Airway epithelial cell (primary cell): ENCODE data around the gene FTSJ1. TPM values are rescaled to one million over a fixed set of nuclear protein-coding genes. Genes with fewer than 3 reads are reported as not detected.

Experiments
- total RNA-seq: library from RNA; depleted of rRNA; stranded (reverse); fragments of >200 nt; gene quantifications from 2 replicates; pipeline ENCODE4 v1.2.3, GENCODE V29; 2015

FTSJ1 gene, protein sequence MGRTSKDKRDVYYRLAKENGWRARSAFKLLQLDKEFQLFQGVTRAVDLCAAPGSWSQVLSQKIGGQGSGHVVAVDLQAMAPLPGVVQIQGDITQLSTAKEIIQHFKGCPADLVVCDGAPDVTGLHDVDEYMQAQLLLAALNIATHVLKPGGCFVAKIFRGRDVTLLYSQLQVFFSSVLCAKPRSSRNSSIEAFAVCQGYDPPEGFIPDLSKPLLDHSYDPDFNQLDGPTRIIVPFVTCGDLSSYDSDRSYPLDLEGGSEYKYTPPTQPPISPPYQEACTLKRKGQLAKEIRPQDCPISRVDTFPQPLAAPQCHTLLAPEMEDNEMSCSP
- total RNA-seq, result 65.0 and 106 TPM in 2 replicates

GRCh38 chrX:48475774-48476577 lies at the start of gene FTSJ1:
Gene FTSJ1 (plus strand): TSS chrX:48476199. CDS start chrX:48478048, 1,849 bp downstream.

DNA sequence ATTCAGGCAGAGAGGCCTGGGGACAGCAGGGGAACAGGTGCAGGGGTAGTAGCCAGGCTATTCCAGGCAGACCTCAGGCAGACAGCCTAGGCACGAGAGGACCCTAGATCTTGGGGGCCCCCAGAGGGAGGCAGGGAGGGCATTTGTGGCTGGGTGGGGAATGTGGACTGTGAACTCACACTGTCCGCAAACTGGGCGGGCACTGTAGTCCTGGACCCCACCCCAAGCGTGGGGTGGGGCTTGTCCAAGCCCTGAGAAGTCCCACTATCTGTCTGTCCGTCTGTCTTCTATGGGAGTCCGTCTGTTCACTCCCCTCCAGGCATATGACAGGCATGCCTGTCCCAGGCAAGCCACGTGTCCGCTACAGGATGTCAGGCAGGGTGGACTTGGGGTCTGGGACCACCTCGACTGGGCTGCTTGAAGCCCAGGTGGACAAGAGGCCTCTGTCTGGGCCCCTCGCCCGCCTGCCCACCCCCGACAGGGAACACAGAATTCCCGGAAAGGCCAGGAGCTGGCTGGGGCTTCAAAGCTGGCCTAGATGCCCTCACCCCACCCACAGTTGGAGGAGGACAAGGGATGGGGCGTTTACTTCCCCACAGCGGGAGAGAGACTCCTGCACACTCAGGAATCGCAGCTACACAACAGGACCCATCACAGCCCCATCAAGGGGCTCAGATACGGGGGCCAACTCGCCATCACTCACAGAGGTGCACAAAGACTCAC lies 5.7 kb upstream of the FTSJ1 start, which contains the start of gene SLC38A5:
TSS of gene SLC38A5 (minus strand) at position 151 of the 723 bp plus-strand sequence. CDS start 2,336 bp downstream, outside the sequence.

GRCh38 chrX:48508400-48509244 lies 32.6 kb downstream of the FTSJ1 start, which contains the start of gene PORCN:
Gene PORCN (plus strand): TSS chrX:48508992. CDS start chrX:48509821, 829 bp downstream.

GRCh38 chrX:48521353-48522243 lies 45.6 kb downstream of the FTSJ1 start, which contains the start of gene EBP:
Gene EBP (plus strand): TSS chrX:48521808. CDS start chrX:48523772, 1,964 bp downstream.

Other genes with a start within 250 kb of the FTSJ1 start
- gene SSX1, start 220.8 kb upstream of the FTSJ1 start, total RNA-seq, result not detected in 2 replicates
- not detected in 2 replicates for gene SSX3, start 119.5 kb upstream of the FTSJ1 start, total RNA-seq
- not detected in 2 replicates for gene SSX4, start 92.7 kb upstream of the FTSJ1 start, total RNA-seq
- gene SSX4B, start 64.2 kb upstream of the FTSJ1 start, total RNA-seq, result not detected in 2 replicates
- 57.7 and 92.3 TPM in 2 replicates for gene SLC38A5, start 5.9 kb upstream of the FTSJ1 start, total RNA-seq
- 38.0 and 61.9 TPM in 2 replicates for gene PORCN, start 32.8 kb downstream of the FTSJ1 start, total RNA-seq
- gene EBP, start 45.6 kb downstream of the FTSJ1 start, total RNA-seq, result 180 and 181 TPM in 2 replicates
- gene TBC1D25, start 63.5 kb downstream of the FTSJ1 start, total RNA-seq, result 7.7 and 10.2 TPM in 2 replicates
- gene RBM3, start 98.3 kb downstream of the FTSJ1 start, total RNA-seq, result 144 and 157 TPM in 2 replicates
- 68.0 and 92.2 TPM in 2 replicates for gene WDR13, start 121.3 kb downstream of the FTSJ1 start, total RNA-seq
- gene WAS, start 207.6 kb downstream of the FTSJ1 start, total RNA-seq, result 0.14 and 0.21 TPM in 2 replicates
- gene SUV39H1, start 220.5 kb downstream of the FTSJ1 start, total RNA-seq, result 13.0 and 13.6 TPM in 2 replicates